GM12878 (cell line): Measurements from ENCODE around the gene NPSR1. TPM values are rescaled to one million over a fixed set of nuclear protein-coding genes. Genes with fewer than 3 reads are reported as not detected.

Experiments
- ATAC-seq: fragments of 200-7000 bp; cut with Tn5 transposase; 3 replicates; pipeline ENCODE4 v1.9.1; 2020; ENCODE audit warnings: mild to moderate bottlenecking, moderate library complexity
- BruUV-seq: library from RNA; stranded (reverse); fragments of 400-500 nt; replicated peaks from 2 replicates; lab custom pipeline; 2021; lab: Mats Ljungman, UMichigan
- CTCF ChIA-PET: fragments of 300-600 bp; sonication (Branson Sonifier 250); formaldehyde crosslinking; extraction: SDS; loops from one replicate; lab custom pipeline; 2021; ENCODE audit warnings: inconsistent platforms; lab: Yijun Ruan, JAX
- POLR2A ChIA-PET: fragments of 350-600 bp; formaldehyde crosslinking; extraction: SDS; loops from one replicate; lab custom pipeline; 2021; ENCODE audit warnings: inconsistent platforms; lab: Charles Lee
- RAD21 ChIA-PET: fragments of 300-600 bp; sonication (Branson Sonifier 250); formaldehyde crosslinking; loops from one replicate; lab custom pipeline; 2023; ENCODE audit warnings: antibody characterized with exemption; ENCODE audit not compliant: unreplicated experiment; lab: Charles Lee
- SMC1A ChIA-PET: fragments of 300-600 bp; sonication (Branson Sonifier 250); formaldehyde crosslinking; loops from one replicate; lab custom pipeline; 2023; ENCODE audit not compliant: unreplicated experiment, uncharacterized antibody; lab: Charles Lee
- DNase-seq: peaks from one replicate; pipeline ENCODE4 v3.0.0-alpha.2; 2011; ENCODE audit warnings: low read depth, low spot score
- FAIRE-seq: peaks from 3 replicates; lab custom pipeline; 2011; peaks lifted over from hg19 to GRCh38; lab: Jason Lieb, UNC
- H2AFZ ChIP-seq: 2 replicates; pipeline ENCODE4 v1.6.0; 2011; ENCODE audit warnings: low read depth, low read length, control low read depth; ENCODE audit not compliant: control insufficient read depth
- H3K27ac ChIP-seq: 2 replicates; pipeline ENCODE4 v1.5.1; 2011; ENCODE audit warnings: control low read depth; ENCODE audit not compliant: control insufficient read depth, insufficient read depth
- H3K27me3 ChIP-seq, 2 experiments: replicated peaks in 1 of 2; 2 replicates each; pipeline versions ENCODE4 v1.6.0 to v1.6.1; 2011; ENCODE audit warnings: low read length in 1 of 2; ENCODE audit not compliant: control insufficient read depth in 2 of 2, insufficient read depth in 2 of 2
- H3K36me3 ChIP-seq, 2 experiments: 2 replicates each; pipeline ENCODE4 v1.5.1; 2011; ENCODE audit warnings: low read length in 1 of 2; ENCODE audit not compliant: control insufficient read depth in 2 of 2, insufficient read depth in 2 of 2
- H3K4me1 ChIP-seq: 2 replicates; pipeline ENCODE4 v1.6.1; 2011; ENCODE audit warnings: mild to moderate bottlenecking, low read length, moderate library complexity, mixed read lengths; ENCODE audit not compliant: control insufficient read depth, insufficient read depth
- H3K4me2 ChIP-seq: 2 replicates; pipeline ENCODE4 v1.6.0; 2011; ENCODE audit warnings: control low read depth; ENCODE audit not compliant: control insufficient read depth, insufficient read depth
- H3K4me3 ChIP-seq: fragments of 200-600 bp; sonication (generic); 2 replicates; pipeline ENCODE4 v1.5.1; 2016
- H3K79me2 ChIP-seq: 2 replicates; pipeline ENCODE4 v1.6.0; 2011; ENCODE audit warnings: low read length; ENCODE audit not compliant: control insufficient read depth, insufficient read depth
- H3K9ac ChIP-seq: 2 replicates; pipeline ENCODE4 v1.8.0; 2011; ENCODE audit warnings: low read length, control low read depth, mixed read lengths; ENCODE audit not compliant: control insufficient read depth, insufficient read depth
- H3K9me3 ChIP-seq: replicated peaks from 3 replicates; pipeline ENCODE4 v1.5.1; 2011; ENCODE audit warnings: mild to moderate bottlenecking, low read length; ENCODE audit not compliant: control insufficient read depth, insufficient read depth
- H4K20me1 ChIP-seq: 2 replicates; pipeline ENCODE4 v1.6.0; 2011; ENCODE audit not compliant: control insufficient read depth, insufficient read depth
- BCL11A ChIP-seq: IDR thresholded peaks from 2 replicates; pipeline ENCODE4 v1.6.1; 2011; ENCODE audit warnings: low read depth, low read length
- BHLHE40 ChIP-seq, 2 experiments: fragments of 450-650 bp in 1 of 2; IDR thresholded peaks; 2 replicates each; pipeline ENCODE4 v1.6.1; 2011 to 2017; ENCODE audit warnings: low read depth in 2 of 2, borderline replicate concordance in 1 of 2, improper control_type of control experiment in 1 of 2, low read length in 1 of 2, mild to moderate bottlenecking in 1 of 2
- ETV6 ChIP-seq, 2 experiments: fragments of 450-650 bp in 1 of 2; IDR thresholded peaks in 1 of 2; conservative IDR thresholded peaks in 1 of 2; 2 replicates each; pipeline ENCODE4 v1.6.1; 2014; ENCODE audit warnings: antibody characterized with exemption in 1 of 2, borderline replicate concordance in 1 of 2, low read depth in 1 of 2, mild to moderate bottlenecking in 1 of 2, moderate library complexity in 1 of 2
- FOS ChIP-seq: IDR thresholded peaks from 3 replicates; pipeline ENCODE4 v1.6.1; 2011; ENCODE audit warnings: borderline replicate concordance; ENCODE audit not compliant: insufficient read length; ENCODE audit errors: extremely low read depth
- JUND ChIP-seq: IDR thresholded peaks from 2 replicates; pipeline ENCODE4 v1.6.1; 2012; ENCODE audit warnings: low read depth, mild to moderate bottlenecking, low read length, improper control_type of control experiment, moderate library complexity
- KDM1A ChIP-seq: fragments of 200-600 bp; sonication (generic); IDR thresholded peaks from 2 replicates; pipeline ENCODE4 v1.6.1; 2016; ENCODE audit warnings: borderline replicate concordance
- NBN ChIP-seq: fragments of 450-650 bp; IDR thresholded peaks from 2 replicates; pipeline ENCODE4 v1.6.1; 2016
- RB1 ChIP-seq: fragments of 450-650 bp; formaldehyde crosslinking; IDR thresholded peaks from 2 replicates; pipeline ENCODE4 v1.6.1; 2017; ENCODE audit warnings: mild to moderate bottlenecking, borderline replicate concordance
- RFX5 ChIP-seq: IDR thresholded peaks from 2 replicates; pipeline ENCODE4 v1.6.1; 2011; ENCODE audit warnings: low read depth, low read length, improper control_type of control experiment
- SIN3A ChIP-seq: IDR thresholded peaks from 2 replicates; pipeline ENCODE4 v1.6.1; 2012; ENCODE audit warnings: low read depth, low read length, improper control_type of control experiment
- SIX5 ChIP-seq: IDR thresholded peaks from 2 replicates; pipeline ENCODE4 v1.6.1; 2011; ENCODE audit warnings: mild to moderate bottlenecking, low read depth, low read length, moderate library complexity; ENCODE audit not compliant: severe bottlenecking
- SREBF2 ChIP-seq: IDR thresholded peaks from 2 replicates; pipeline ENCODE4 v1.6.1; 2012; ENCODE audit warnings: mild to moderate bottlenecking, low read length
- TCF3 ChIP-seq: IDR thresholded peaks from 2 replicates; pipeline ENCODE4 v1.6.1; 2012; ENCODE audit warnings: low read depth, mild to moderate bottlenecking, low read length, borderline replicate concordance; ENCODE audit not compliant: insufficient read depth
- ZNF217 ChIP-seq: fragments of 450-650 bp; IDR thresholded peaks from 2 replicates; pipeline ENCODE4 v1.6.1; 2017; ENCODE audit warnings: antibody characterized with exemption, mild to moderate bottlenecking
- ZNF274 ChIP-seq: IDR thresholded peaks from one replicate; pipeline ENCODE4 v1.8.0; 2011; ENCODE audit not compliant: insufficient read length, insufficient read depth
- WGBS: methylation state at CpG from one replicate; pipeline ENCODE4 v1.1.6; 2016; ENCODE audit warnings: low lambda C conversion rate; ENCODE audit not compliant: insufficient replicate concordance, insufficient coverage; ENCODE audit errors: missing lambda C conversion rate; 5-methylcytosine and 5-hydroxymethylcytosine counted together
- in situ Hi-C: fragments of 300-500 bp; cut with MboI; formaldehyde crosslinking; loops from 9 replicates; pipeline ENCODE4 v1.14.3; 2018; ENCODE audit warnings: mixed read lengths
- intact Hi-C: fragments of 100-400 bp; cut with micrococcal nuclease; formaldehyde crosslinking; loops from one replicate; pipeline ENCODE4 v1.14.2; 2022; ENCODE audit not compliant: unreplicated experiment
- polyA plus RNA-seq, 11 experiments: library from polyadenylated mRNA; depleted of rRNA in 4 of 11; unstranded in 6 of 11; stranded (reverse) in 5 of 11; fragments of >200 nt; fragmentation: Nextera tagmentation in 4 of 11; fragmentation: Illumina TruSeq in 1 of 11; extraction: Ambion mirVana in 4 of 11; extraction: Trizol in 1 of 11; gene quantifications; 1 replicate in 1 of 11; 2 replicates in 10 of 11; pipeline versions ENCODE4 v1.2.1 to v1.2.3, GENCODE V29; 2011 to 2016; ENCODE audit warnings: inconsistent platforms in 2 of 11, missing spikeins in 2 of 11, low read depth in 1 of 11
- total RNA-seq, 4 experiments: library from RNA; depleted of rRNA in 3 of 4; stranded (reverse); fragments of >200 nt in 3 of 4; fragmentation: Illumina TruSeq in 1 of 4; extraction: Trizol in 1 of 4; gene quantifications; 2 replicates each; pipeline versions ENCODE4 v1.2.1 to v1.2.3, GENCODE V29; 2013 to 2021

The NPSR1 gene
- total and polyA plus RNA-seq, 10 of the 15 experiments (the other 5 are each of a cell fraction or from before 2014, with no cell fraction given) = 0.20 TPM; not detected in 9

- in situ Hi-C loops = no loop called here
- Histone ChIP-seq H3K4me3 (no peak overlapping the region), H3K9me3 (no peaks in the 10 kb centered on the region), H2AFZ (no peak overlapping the region), H3K79me2 (no peaks in the 10 kb centered on the region), H3K36me3 (no peaks in the 10 kb centered on the region), H3K27ac (no peak overlapping the region), H3K4me2 (no peak overlapping the region), H3K27me3 (no peaks in the 10 kb centered on the region), H4K20me1 (no peaks in the 10 kb centered on the region), H3K4me1 (no peaks in the 10 kb centered on the region), H3K9ac (no peak overlapping the region)
- ChIA-PET RAD21 (no interaction called here), CTCF (no interaction called here), SMC1A (interaction anchor here (0.8 kb wide), 1 partner anchor 519 kb away, joined by 3 read pairs; no protein-coding TSS in a partner anchor), POLR2A (no interaction called here)
- ATAC-seq = no peak
- no TSS peak for BruUV-seq
- 0% methylated on average over 3 of the region's 3 CpGs for WGBS
- TF ChIP-seq NBN = no peak
- no peak for TF ChIP-seq ZNF217
- no peak for TF ChIP-seq JUND
- TF ChIP-seq ZNF274 = no peak
- TF ChIP-seq BCL11A = no peak
- no peak for TF ChIP-seq ETV6 (conservative IDR thresholded peaks at IDR 0.05 in 1 of 2, IDR thresholded peaks at IDR 0.05 in 1 of 2; ENCODE audit: borderline replicate concordance in 1 of 2, low read depth in 1 of 2)
- no peak for TF ChIP-seq SREBF2
- no peak for TF ChIP-seq SIX5
- TF ChIP-seq TCF3 = no peak
- TF ChIP-seq BHLHE40 (IDR thresholded peaks at IDR 0.05; ENCODE audit: borderline replicate concordance in 1 of 2, low read depth in 2 of 2, low read length in 1 of 2) = no peak
- TF ChIP-seq KDM1A = no peak
- TF ChIP-seq RB1 = no peak
- no peak for TF ChIP-seq SIN3A
- no peak for TF ChIP-seq FOS
- no peak for TF ChIP-seq RFX5
- intact Hi-C loops = no loop called here
- no peak for DNase-seq
- no peak for FAIRE-seq
Observed at GRCh38 chr7:34839645-34840044, 181.6 kb downstream of the NPSR1 start.
